GM18868 (cell line): ENCODE measurements around the gene PARPBP.
"Not testable (repeated sequence)": the region's sequence is repeated elsewhere in the genome, so short reads cannot be mapped to it uniquely, and the experiment has no call there.

ENCODE experiments used
- ATAC-seq: cut with Tn5 transposase; IDR thresholded peaks from one replicate; pipeline ENCODE4 v1.9.1; 2021; ENCODE audit warnings: mild to moderate bottlenecking, moderate library complexity; ENCODE audit not compliant: unreplicated experiment

Gene PARPBP

DNA sequence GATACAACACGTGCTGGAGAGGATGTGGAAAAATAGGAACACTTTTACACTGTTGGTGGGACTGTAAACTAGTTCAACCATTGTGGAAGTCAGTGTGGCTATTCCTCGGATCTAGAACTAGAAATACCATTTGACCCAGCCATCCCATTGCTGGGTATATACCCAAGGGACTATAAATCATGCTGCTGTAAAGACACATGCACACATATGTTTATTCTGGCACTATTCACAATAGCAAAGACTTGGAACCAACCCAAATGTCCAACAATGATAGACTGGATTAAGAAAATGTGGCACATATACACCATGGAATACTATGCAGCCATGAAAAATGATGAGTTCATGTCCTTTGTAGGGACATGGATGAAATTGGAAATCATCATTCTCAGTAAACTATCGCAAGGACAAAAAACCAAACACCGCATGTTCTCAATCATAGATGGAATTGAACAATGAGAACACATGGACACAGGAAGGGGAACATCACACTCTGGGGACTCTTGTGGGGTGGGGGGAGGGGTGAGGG, 27.1 kb downstream of the PARPBP start:
- ATAC-seq = not testable (repeated sequence)

GRCh38 chr12:102155206-102155605, 35.2 kb downstream of the PARPBP start:
- not testable (repeated sequence) for ATAC-seq

GRCh38 chr12:102163383-102163782, 43.4 kb downstream of the PARPBP start:
- ATAC-seq = no peak

DNA sequence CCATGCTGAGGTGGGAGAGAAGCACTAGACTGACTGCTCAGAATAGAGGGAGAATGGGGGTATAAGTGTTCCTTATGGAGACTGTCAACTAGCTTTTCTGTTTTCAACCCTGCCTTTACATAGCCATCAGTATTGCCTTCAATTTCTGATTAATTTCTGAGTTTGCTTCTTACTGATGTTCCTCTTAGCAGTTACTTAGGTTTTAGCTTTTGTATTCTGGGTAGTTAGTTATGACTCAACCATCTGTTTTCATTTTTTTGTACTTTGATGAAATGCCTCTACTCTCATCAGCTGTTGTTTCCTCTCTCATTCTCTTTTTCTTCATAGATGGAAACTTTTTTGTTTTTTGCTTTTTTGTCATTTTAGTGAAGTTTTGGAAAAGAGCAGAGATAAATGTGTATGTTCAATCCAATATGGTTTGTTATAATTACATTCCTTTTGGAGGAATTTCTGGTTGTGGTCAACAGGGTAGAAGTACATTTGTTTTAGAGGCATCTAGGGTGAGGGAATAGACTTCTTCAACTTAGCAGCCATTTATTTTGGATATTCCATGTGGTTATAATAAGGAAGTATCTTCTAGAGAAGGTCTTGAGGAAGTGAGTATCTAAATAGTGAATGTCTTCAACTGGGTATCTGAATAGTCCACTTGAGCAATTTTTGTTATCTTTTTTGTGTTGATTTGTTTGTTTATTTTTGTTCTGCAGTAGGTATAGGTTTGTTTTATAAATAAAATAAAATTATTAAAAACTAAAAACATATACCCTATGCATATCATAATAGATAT, 48.0 kb downstream of the PARPBP start:
- peak; percentile 76 for ATAC-seq

DNA sequence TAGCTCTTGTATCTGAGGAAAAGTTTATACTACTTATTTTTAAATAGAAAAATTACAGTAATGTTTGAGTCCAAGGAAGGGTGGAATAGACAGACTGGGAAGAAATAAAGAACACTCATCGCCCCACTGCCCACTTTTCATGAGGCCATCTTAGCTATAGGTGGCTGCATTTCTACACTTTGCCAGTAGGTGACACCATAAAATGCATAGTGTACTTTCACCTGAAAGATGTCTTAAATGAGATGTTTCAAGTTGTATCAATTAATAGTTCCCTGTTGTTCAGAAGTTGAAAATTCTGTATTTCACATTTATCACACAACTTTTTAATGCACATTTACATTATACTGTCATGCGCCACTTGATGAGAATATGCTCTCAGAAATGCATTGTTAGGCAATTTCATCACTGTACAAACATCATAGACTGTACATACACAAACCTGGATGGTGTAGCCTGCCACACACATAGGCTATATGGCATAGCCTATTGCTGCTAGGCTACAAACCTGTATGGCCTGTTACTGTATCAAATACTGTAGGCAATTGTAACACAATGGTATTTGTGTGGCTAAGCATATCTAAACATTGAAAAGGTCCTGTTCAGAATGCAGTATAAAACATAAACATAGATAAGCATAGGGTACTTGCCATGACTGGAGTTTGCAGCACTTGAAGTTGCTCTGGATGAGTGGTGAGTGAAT, 50.1 kb downstream of the PARPBP start:
- ATAC-seq = peak; percentile 47

- ATAC-seq = no peak
Measured at GRCh38 chr12:102171951-102172350, 52.0 kb downstream of the PARPBP start.

DNA sequence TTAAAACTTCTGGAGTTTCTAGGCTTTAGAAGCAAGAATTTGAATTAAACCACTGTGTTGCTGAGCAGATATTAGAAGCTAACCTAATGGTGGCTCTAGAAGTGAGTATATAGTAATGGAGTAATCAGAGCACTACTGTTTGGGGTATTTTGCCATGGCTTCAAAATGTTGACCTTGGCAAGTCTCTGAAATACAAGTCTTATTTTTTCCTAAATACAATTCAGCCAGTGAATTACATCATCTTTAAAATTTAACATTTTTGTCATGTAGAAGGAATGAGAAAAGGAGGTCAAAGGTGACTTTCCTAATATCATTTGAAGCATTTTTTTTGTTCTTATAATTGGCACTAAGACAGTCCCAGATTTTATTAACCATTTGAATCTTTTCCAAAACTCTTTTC, 52.5 kb downstream of the PARPBP start:
- no peak for ATAC-seq

GRCh38 chr12:102174117-102174516, 54.1 kb downstream of the PARPBP start:
- no peak for ATAC-seq

- no peak for ATAC-seq
Measured at GRCh38 chr12:102174761-102175160, 54.8 kb downstream of the PARPBP start.

DNA sequence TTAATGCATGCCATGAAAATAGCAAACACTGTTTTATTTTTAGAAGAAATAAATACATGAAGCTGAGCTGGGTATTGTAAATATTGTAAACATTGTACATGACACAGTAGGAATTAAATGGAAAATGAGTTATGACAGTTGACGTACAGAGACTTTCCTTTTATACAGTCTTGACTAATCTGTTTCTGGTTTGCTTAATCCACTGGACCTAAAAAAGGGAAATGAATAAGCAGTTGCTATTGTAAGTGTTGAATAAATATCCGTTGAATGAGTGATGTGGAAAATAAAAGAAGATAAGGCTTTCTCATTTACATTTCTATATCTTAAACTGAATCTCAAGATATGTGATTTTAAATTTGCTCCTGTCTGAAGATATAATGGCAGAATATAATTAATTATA, 62.7 kb downstream of the PARPBP start:
- no peak for ATAC-seq

DNA sequence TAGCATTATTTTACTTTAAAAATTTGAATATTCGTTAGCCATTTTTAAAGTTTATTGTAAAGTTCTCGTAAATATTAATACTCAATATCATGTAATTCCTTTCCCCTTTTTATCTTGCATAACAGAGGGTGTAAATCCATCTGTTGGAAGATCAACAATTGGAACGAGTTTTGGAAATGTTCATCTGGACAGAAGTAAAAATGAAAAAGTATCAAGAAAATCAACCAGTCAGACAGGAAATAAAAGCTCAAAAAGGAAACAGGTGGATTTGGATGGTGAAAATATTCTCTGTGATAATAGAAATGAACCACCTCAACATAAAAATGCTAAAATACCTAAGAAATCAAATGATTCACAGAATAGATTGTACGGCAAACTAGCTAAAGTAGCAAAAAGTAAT, 75.8 kb downstream of the PARPBP start:
- no peak for ATAC-seq

DNA sequence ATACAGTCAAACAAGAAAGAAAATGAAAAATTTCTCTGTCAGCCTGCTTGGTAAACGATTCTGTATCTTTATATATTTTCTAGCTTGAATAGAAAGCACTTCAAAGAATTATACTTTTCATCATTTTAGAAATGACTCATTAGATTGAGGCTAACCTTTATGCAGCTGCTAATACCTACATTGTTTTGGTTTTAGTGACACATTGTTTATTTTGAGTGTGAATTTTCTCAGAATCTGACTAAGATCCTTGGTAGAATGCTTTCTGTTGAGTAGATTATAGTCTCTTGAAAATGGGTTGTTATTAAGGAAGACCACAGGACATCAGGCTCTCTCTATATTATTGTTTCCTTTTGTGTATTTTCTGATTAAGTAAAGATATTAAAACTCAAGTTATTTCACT, 77.8 kb downstream of the PARPBP start, which contains the start of gene PMCH:
Gene PMCH, minus strand, starts transcription at position 45 of the 400 bp plus-strand sequence. CDS start 63 bp downstream, outside the sequence.
- peak; percentile 97 for ATAC-seq

GRCh38 chr12:102201436-102202061, 81.6 kb downstream of the PARPBP start:
- no peak for ATAC-seq

- no peak for ATAC-seq
Measured at GRCh38 chr12:102202556-102202955, 82.6 kb downstream of the PARPBP start.

GRCh38 chr12:102204025-102204424, 84.0 kb downstream of the PARPBP start:
- no peak for ATAC-seq

GRCh38 chr12:102215992-102216691, 96.2 kb downstream of the PARPBP start:
- no peak for ATAC-seq

- no peak for ATAC-seq
Measured at GRCh38 chr12:102220736-102221135, 100.8 kb downstream of the PARPBP start.

- no peak for ATAC-seq
Measured at GRCh38 chr12:102227954-102228353, 108.0 kb downstream of the PARPBP start.

DNA sequence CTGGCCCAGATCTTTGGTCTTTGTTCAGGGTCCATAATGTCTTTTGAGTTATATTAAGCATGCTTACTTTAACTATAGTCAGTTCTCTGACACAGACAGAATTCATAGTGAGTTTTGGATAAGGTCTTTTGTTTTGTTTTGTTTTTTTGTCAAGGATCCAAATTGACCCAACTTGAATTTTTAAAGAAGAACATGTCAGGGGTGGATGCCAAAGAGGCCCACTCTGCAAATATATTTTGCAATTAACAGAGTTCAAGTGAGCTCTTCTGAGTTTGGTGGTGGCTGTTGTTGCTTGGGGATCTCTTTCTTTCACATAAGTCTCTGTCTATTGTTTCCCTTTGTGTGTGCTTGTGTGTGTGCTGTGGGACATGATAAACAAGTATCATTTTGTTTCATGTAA, 112.1 kb downstream of the PARPBP start:
- no peak for ATAC-seq

- no peak for ATAC-seq
Measured at GRCh38 chr12:102232446-102232845, 112.5 kb downstream of the PARPBP start.

GRCh38 chr12:102234599-102234998, 114.6 kb downstream of the PARPBP start:
- no peak for ATAC-seq
